Measurements from ENCODE around the gene LPP.

The LPP gene

GRCh38 chr3:188257384-188258026, 103.5 kb downstream of the LPP start:
- no peak for DNase-seq

GRCh38 chr3:188259191-188259590, 105.2 kb downstream of the LPP start:
- DNase-seq: no peak

GRCh38 chr3:188259596-188259995, 105.6 kb downstream of the LPP start:
- DNase-seq: no peak

- no peak for DNase-seq
Measured at GRCh38 chr3:188261011-188261410, 107.1 kb downstream of the LPP start.

GRCh38 chr3:188262488-188262887, 108.5 kb downstream of the LPP start:
- no peak for DNase-seq

GRCh38 chr3:188262913-188263683, 109.1 kb downstream of the LPP start:
- no peak for DNase-seq

- DNase-seq: no peak
Measured at GRCh38 chr3:188264226-188265207, 110.6 kb downstream of the LPP start.

GRCh38 chr3:188266562-188267274, 112.8 kb downstream of the LPP start:
- no peak for DNase-seq

- DNase-seq: no peak
Measured at GRCh38 chr3:188267790-188268335, 113.9 kb downstream of the LPP start.

- no peak for DNase-seq
Measured at GRCh38 chr3:188268336-188268735, 114.4 kb downstream of the LPP start.

GRCh38 chr3:188269040-188269439, 115.1 kb downstream of the LPP start:
- DNase-seq: no peak

- DNase-seq: no peak
Measured at GRCh38 chr3:188270423-188270972, 116.5 kb downstream of the LPP start.

- no peak for DNase-seq
Measured at GRCh38 chr3:188271226-188271914, 117.4 kb downstream of the LPP start.

GRCh38 chr3:188272481-188273372, 118.8 kb downstream of the LPP start:
- DNase-seq: no peak

GRCh38 chr3:188274249-188274915, 120.4 kb downstream of the LPP start:
- DNase-seq: no peak

- DNase-seq: no peak
Measured at GRCh38 chr3:188276375-188276774, 122.4 kb downstream of the LPP start.

- no peak for DNase-seq
Measured at GRCh38 chr3:188278717-188279324, 124.9 kb downstream of the LPP start.

- peak in 1 of 2 donors; percentile 18 for DNase-seq
Measured at GRCh38 chr3:188279502-188280335, 125.8 kb downstream of the LPP start.
